Ishikawa (cell line): ENCODE results near the gene KLHDC7B.

Experiments used
- CEBPB ChIP-seq: IDR thresholded peaks from 2 replicates; pipeline ENCODE4 v1.6.1; 2012
- CREB1 ChIP-seq: IDR thresholded peaks from 2 replicates; pipeline ENCODE4 v1.6.1; 2012; ENCODE audit warnings: low read depth
- EGR1 ChIP-seq: IDR thresholded peaks from 2 replicates; pipeline ENCODE4 v1.6.1; 2012
- EP300 ChIP-seq: IDR thresholded peaks from 2 replicates; pipeline ENCODE4 v1.6.1; 2012; ENCODE audit warnings: borderline replicate concordance
- FOXM1 ChIP-seq: IDR thresholded peaks from 2 replicates; pipeline ENCODE4 v1.6.1; 2012; ENCODE audit warnings: low read depth, borderline replicate concordance
- MAX ChIP-seq: IDR thresholded peaks from 2 replicates; pipeline ENCODE4 v1.6.1; 2012
- NFIC ChIP-seq: IDR thresholded peaks from 2 replicates; pipeline ENCODE4 v1.6.1; 2012
- RAD21 ChIP-seq: IDR thresholded peaks from 2 replicates; pipeline ENCODE4 v1.6.1; 2012; ENCODE audit warnings: low read depth
- REST ChIP-seq: IDR thresholded peaks from 2 replicates; pipeline ENCODE4 v1.6.1; 2012; ENCODE audit warnings: low read depth, mild to moderate bottlenecking
- TAF1 ChIP-seq: IDR thresholded peaks from 2 replicates; pipeline ENCODE4 v1.6.1; 2012; ENCODE audit warnings: low read depth, mild to moderate bottlenecking
- TCF12 ChIP-seq: IDR thresholded peaks from 2 replicates; pipeline ENCODE4 v1.6.1; 2012; ENCODE audit warnings: low read depth
- TEAD4 ChIP-seq: IDR thresholded peaks from 2 replicates; pipeline ENCODE4 v1.6.1; 2012
- USF1 ChIP-seq: IDR thresholded peaks from 2 replicates; pipeline ENCODE4 v1.6.1; 2012
- YY1 ChIP-seq: IDR thresholded peaks from 2 replicates; pipeline ENCODE4 v1.6.1; 2012; ENCODE audit warnings: low read depth
- ZBTB7A ChIP-seq: IDR thresholded peaks from 2 replicates; pipeline ENCODE4 v1.6.1; 2012; ENCODE audit warnings: low read depth

KLHDC7B gene

GRCh38 chr22:50520826-50521453 is 24.8 kb upstream of the KLHDC7B start:
- TF ChIP-seq MAX (no peak), TAF1 (no peak), NFIC (no peak), ZBTB7A (no peak), EP300 (no peak), REST (no peak), TEAD4 (no peak), USF1 (no peak), YY1 (no peak), FOXM1 (no peak), CREB1 (no peak), EGR1 (no peak), TCF12 (no peak), RAD21 (no peak), CEBPB (no peak)

- TF ChIP-seq MAX (no peak), REST (no peak), USF1 (no peak), CEBPB (no peak), EP300 (no peak), YY1 (no peak), NFIC (no peak), CREB1 (no peak), RAD21 (no peak)
These were observed 24.0 kb upstream of the KLHDC7B start for GRCh38 chr22:50521710-50522109.

GRCh38 chr22:50522208-50522805 is 23.4 kb upstream of the KLHDC7B start:
- TF ChIP-seq ZBTB7A: no peak
- no peak for TF ChIP-seq EP300
- TF ChIP-seq YY1: no peak
- no peak for TF ChIP-seq TEAD4
- TF ChIP-seq USF1: no peak
- no peak for TF ChIP-seq FOXM1
- no peak for TF ChIP-seq CEBPB
- TF ChIP-seq EGR1: no peak
- no peak for TF ChIP-seq NFIC
- no peak for TF ChIP-seq REST
- no peak for TF ChIP-seq MAX
- TF ChIP-seq TCF12: no peak
- TF ChIP-seq RAD21: no peak
- no peak for TF ChIP-seq TAF1
